A549 (cell line): ENCODE results near the gene SLC25A48.

Experiments
- CBX8 ChIP-seq: fragments of 200-600 bp; sonication (generic); IDR thresholded peaks from 2 replicates; pipeline ENCODE4 v1.6.1; 2016
- CTCF ChIP-seq: fragments of >200 bp; sonication (Bioruptor Twin); formaldehyde crosslinking; IDR thresholded peaks from 3 replicates; pipeline ENCODE4 v1.5.1; 2016
- MAFK ChIP-seq: fragments of 450-650 bp; IDR thresholded peaks from 2 replicates; pipeline ENCODE4 v1.6.1; 2014; ENCODE audit not compliant: partially characterized antibody
- MAZ ChIP-seq: fragments of 150-350 bp; IDR thresholded peaks from 2 replicates; pipeline ENCODE4 v1.6.1; 2014; ENCODE audit warnings: antibody characterized with exemption, low read depth, low read length, borderline replicate concordance
- MYC ChIP-seq: IDR thresholded peaks from 2 replicates; pipeline ENCODE4 v1.6.1; 2012; ENCODE audit warnings: mild to moderate bottlenecking, inconsistent platforms, low read length, improper control_type of control experiment, borderline replicate concordance
- POLR2A ChIP-seq: IDR thresholded peaks from 2 replicates; pipeline ENCODE4 v1.6.1; 2012; ENCODE audit warnings: mild to moderate bottlenecking, low read length
- POLR2AphosphoS2 ChIP-seq: conservative IDR thresholded peaks from 2 replicates; pipeline ENCODE4 v1.6.1; 2012; ENCODE audit warnings: low read length, improper control_type of control experiment, inconsistent platforms
- TF ChIP-seq, protein P1 (sequence below): fragments of 200-600 bp; sonication (generic); IDR thresholded peaks from 2 replicates; pipeline ENCODE4 v1.6.1; 2016; ENCODE audit warnings: antibody characterized with exemption, mild to moderate bottlenecking, moderate library complexity

DNA sequence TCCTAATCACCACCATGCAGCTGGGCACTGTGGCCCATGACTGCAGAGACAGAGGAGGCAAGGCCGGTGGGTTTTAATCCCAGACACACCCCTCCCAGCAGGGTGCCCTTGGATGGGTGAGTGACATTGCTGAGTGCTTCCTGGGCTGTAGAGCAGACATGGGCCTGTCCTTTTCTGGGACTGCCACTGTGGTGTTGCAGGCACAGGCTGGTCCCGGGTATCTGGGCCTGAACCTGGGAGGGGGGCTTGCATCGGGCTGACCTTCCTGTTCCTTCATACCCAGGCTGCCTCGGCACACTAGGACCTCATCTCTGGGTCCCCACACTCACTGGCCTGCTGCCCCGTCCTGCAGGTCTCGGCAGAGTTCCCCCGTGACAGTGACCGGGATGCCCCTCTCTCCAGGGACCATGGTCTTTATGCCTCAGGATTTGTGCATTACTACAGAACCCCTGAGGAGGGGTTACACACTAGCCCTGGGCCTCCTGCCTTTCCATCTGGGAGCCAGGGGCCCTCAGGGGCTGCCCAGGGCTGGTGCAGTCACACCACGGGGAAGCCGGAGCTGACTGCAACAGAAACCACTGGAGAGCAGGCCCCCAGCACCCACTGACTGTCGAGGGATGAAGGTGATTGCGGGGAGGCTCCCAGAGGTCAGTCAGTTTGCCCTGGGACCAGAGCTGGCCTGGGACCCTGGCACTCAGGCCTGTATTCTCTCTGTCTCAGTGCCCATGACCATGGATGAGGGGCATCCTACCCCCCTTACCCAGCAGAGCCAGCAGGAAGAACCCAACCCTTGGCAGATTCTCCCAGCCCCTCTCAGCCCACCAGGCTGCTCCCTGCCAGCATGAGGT is 8.9 kb upstream of the SLC25A48 start:
- TF ChIP-seq CTCF = no peak
- TF ChIP-seq POLR2A = no peak
- TF ChIP-seq CBX8 = no peak
- TF ChIP-seq MAFK = no peak
- TF ChIP-seq MAZ = no peak
- TF ChIP-seq, protein P1, sequence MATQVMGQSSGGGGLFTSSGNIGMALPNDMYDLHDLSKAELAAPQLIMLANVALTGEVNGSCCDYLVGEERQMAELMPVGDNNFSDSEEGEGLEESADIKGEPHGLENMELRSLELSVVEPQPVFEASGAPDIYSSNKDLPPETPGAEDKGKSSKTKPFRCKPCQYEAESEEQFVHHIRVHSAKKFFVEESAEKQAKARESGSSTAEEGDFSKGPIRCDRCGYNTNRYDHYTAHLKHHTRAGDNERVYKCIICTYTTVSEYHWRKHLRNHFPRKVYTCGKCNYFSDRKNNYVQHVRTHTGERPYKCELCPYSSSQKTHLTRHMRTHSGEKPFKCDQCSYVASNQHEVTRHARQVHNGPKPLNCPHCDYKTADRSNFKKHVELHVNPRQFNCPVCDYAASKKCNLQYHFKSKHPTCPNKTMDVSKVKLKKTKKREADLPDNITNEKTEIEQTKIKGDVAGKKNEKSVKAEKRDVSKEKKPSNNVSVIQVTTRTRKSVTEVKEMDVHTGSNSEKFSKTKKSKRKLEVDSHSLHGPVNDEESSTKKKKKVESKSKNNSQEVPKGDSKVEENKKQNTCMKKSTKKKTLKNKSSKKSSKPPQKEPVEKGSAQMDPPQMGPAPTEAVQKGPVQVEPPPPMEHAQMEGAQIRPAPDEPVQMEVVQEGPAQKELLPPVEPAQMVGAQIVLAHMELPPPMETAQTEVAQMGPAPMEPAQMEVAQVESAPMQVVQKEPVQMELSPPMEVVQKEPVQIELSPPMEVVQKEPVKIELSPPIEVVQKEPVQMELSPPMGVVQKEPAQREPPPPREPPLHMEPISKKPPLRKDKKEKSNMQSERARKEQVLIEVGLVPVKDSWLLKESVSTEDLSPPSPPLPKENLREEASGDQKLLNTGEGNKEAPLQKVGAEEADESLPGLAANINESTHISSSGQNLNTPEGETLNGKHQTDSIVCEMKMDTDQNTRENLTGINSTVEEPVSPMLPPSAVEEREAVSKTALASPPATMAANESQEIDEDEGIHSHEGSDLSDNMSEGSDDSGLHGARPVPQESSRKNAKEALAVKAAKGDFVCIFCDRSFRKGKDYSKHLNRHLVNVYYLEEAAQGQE = no peak
- no peak for TF ChIP-seq POLR2AphosphoS2
- TF ChIP-seq MYC = no peak
